Neural progenitor cell (in vitro differentiated cells): ENCODE data around the gene SUGCT. TPM values are rescaled to one million over a fixed set of nuclear protein-coding genes. Genes with fewer than 3 reads are reported as not detected.

Experiments
- DNase-seq: peaks from one replicate; pipeline ENCODE4 v3.0.0-alpha.2; 2016; ENCODE audit warnings: low spot score
- H2AFZ ChIP-seq: fragments of 200-600 bp; sonication (generic); replicated peaks from 2 replicates; pipeline ENCODE4 v1.6.1; 2016; ENCODE audit warnings: antibody characterized with exemption
- H3F3A ChIP-seq: fragments of 200-600 bp; sonication (generic); 2 replicates; pipeline ENCODE4 v1.6.1; 2016; ENCODE audit warnings: antibody characterized with exemption, low read depth
- H3K27ac ChIP-seq: fragments of 200-600 bp; sonication (generic); 2 replicates; pipeline ENCODE4 v1.5.1; 2016; ENCODE audit warnings: mild to moderate bottlenecking
- H3K27me3 ChIP-seq: fragments of 200-600 bp; sonication (generic); 2 replicates; pipeline ENCODE4 v1.6.1; 2016; ENCODE audit warnings: mild to moderate bottlenecking, moderate library complexity
- H3K36me3 ChIP-seq: fragments of 200-600 bp; sonication (generic); 2 replicates; pipeline ENCODE4 v1.5.1; 2016
- H3K4me1 ChIP-seq: fragments of 200-600 bp; sonication (generic); 2 replicates; pipeline ENCODE4 v1.6.1; 2016; ENCODE audit warnings: mixed run types
- H3K4me2 ChIP-seq: fragments of 200-600 bp; sonication (generic); 2 replicates; pipeline ENCODE4 v1.6.1; 2016
- H3K4me3 ChIP-seq: fragments of 200-600 bp; sonication (generic); 2 replicates; pipeline ENCODE4 v1.5.1; 2016
- H3K79me2 ChIP-seq: fragments of 200-600 bp; sonication (generic); 2 replicates; pipeline ENCODE4 v1.6.1; 2016; ENCODE audit warnings: low read depth
- H3K9ac ChIP-seq: fragments of 200-600 bp; sonication (generic); 2 replicates; pipeline ENCODE4 v1.6.1; 2016
- H3K9me3 ChIP-seq: fragments of 200-600 bp; sonication (generic); 2 replicates; pipeline ENCODE4 v1.5.1; 2016; ENCODE audit warnings: low read depth
- H4K20me1 ChIP-seq: fragments of 200-600 bp; sonication (generic); 2 replicates; pipeline ENCODE4 v1.6.1; 2016; ENCODE audit warnings: low read depth
- H3K27ac Mint-ChIP-seq: 3 replicates; pipeline ENCODE4 v1.8.0; 2021; ENCODE audit warnings: mixed read lengths
- H3K27me3 Mint-ChIP-seq: 2 replicates; pipeline ENCODE4 v1.8.0; 2022; ENCODE audit warnings: low read depth, mild to moderate bottlenecking, inconsistent platforms, moderate library complexity, mixed read lengths; ENCODE audit not compliant: insufficient read depth
- H3K36me3 Mint-ChIP-seq: 3 replicates; pipeline ENCODE4 v1.8.0; 2021; ENCODE audit warnings: mixed read lengths
- H3K4me1 Mint-ChIP-seq: 3 replicates; pipeline ENCODE4 v1.8.0; 2021; ENCODE audit warnings: mixed read lengths
- H3K4me3 Mint-ChIP-seq: 3 replicates; pipeline ENCODE4 v1.8.0; 2021; ENCODE audit warnings: mild to moderate bottlenecking, moderate library complexity, mixed read lengths
- H3K9me3 Mint-ChIP-seq: 3 replicates; pipeline ENCODE4 v1.8.0; 2020; ENCODE audit warnings: mixed read lengths
- EZH2 ChIP-seq: fragments of 200-600 bp; sonication (generic); IDR thresholded peaks from 2 replicates; pipeline ENCODE4 v1.6.1; 2017; ENCODE audit warnings: antibody characterized with exemption, mild to moderate bottlenecking, moderate library complexity
- EZH2phosphoT487 ChIP-seq: fragments of 200-600 bp; sonication (generic); IDR thresholded peaks from 2 replicates; pipeline ENCODE4 v1.6.1; 2017; ENCODE audit warnings: antibody characterized with exemption
- total RNA-seq: library from RNA; depleted of rRNA; stranded (reverse); fragments of >200 nt; gene quantifications from 2 replicates; pipeline ENCODE4 v1.2.3, GENCODE V29; 2015; ENCODE audit warnings: low replicate concordance
- TF ChIP-seq, protein P1 (sequence below): fragments of 200-600 bp; sonication (generic); IDR thresholded peaks from 2 replicates; pipeline ENCODE4 v1.5.1; 2017; ENCODE audit warnings: antibody characterized with exemption, mild to moderate bottlenecking

The SUGCT gene
- total RNA-seq, 1 donor from 2014 or later, result 10.1 TPM

DNA sequence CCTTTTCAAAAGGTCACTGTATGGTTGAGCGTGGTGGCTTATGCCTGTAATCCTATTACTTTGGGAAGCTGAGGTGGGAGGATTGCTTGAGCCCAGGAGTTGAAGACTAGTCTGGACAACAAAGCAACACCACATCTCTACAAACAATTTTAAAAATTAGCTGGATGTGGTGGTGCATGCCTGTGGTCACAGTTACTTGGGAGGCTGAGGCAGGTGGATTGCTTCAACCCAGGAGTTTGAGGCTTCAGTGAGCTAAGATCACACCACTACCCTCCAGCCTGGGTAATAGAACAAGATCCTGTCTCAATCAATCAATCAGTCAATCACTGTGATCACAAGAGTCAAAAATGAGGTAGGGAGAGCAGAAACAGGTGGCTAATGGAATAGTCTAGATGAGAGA is 97.0 kb downstream of the SUGCT start:
- H3K9me3 ChIP-seq, result no peaks in the 10 kb centered on the region

DNA sequence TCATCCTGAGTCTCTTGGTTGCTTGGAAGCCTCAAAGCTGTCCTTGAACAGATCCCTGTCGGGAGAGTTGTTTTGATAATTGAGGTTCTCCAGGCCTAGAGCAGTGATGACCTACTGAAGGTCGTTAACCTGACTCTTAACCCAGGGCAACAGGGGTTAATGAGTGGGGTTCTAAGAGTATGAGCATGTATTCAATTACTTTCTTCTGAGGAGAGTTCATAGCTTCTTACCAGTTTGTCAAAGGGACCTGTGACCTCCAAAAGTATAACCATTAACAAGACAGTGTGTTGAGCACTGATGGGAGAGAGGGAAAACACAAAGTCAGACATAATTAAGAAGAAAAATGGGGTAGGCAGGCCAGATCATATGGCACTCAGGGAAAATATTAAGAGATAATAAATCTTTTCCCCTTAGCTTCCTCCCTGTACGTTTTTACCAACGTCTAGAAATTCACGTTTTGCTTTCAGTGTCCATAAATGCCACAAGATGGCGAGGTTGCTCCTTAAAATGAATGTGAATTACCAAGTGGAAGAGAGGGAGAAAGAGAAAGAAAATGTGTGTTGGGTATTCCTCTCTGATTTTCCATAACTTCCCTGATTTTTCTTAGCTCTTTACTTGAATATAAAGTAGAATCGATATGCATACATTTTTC is 97.6 kb downstream of the SUGCT start:
- no peak overlapping the region for H2AFZ ChIP-seq
- no peak overlapping the region for H3K9ac ChIP-seq
- H3K27me3 ChIP-seq, result no peaks in the 10 kb centered on the region
- no peak overlapping the region for H3K4me3 ChIP-seq
- Mint-ChIP-seq H3K36me3 (no peaks in the 10 kb centered on the region), H3K4me3 (no peak overlapping the region), H3K27me3 (peaks cover 2% of the 10 kb centered on the region), H3K27ac (no peak overlapping the region), H3K4me1 (no peaks in the 10 kb centered on the region), H3K9me3 (no peaks in the 10 kb centered on the region)
- no peak overlapping the region for H3K27ac ChIP-seq
- H3K9me3 ChIP-seq, result no peaks in the 10 kb centered on the region
- no peaks in the 10 kb centered on the region for H3K36me3 ChIP-seq
- no peaks in the 10 kb centered on the region for H3K79me2 ChIP-seq
- TF ChIP-seq, protein P1, sequence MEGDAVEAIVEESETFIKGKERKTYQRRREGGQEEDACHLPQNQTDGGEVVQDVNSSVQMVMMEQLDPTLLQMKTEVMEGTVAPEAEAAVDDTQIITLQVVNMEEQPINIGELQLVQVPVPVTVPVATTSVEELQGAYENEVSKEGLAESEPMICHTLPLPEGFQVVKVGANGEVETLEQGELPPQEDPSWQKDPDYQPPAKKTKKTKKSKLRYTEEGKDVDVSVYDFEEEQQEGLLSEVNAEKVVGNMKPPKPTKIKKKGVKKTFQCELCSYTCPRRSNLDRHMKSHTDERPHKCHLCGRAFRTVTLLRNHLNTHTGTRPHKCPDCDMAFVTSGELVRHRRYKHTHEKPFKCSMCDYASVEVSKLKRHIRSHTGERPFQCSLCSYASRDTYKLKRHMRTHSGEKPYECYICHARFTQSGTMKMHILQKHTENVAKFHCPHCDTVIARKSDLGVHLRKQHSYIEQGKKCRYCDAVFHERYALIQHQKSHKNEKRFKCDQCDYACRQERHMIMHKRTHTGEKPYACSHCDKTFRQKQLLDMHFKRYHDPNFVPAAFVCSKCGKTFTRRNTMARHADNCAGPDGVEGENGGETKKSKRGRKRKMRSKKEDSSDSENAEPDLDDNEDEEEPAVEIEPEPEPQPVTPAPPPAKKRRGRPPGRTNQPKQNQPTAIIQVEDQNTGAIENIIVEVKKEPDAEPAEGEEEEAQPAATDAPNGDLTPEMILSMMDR, result peak; percentile 67
- no peak for TF ChIP-seq EZH2
- H4K20me1 ChIP-seq, result no peaks in the 10 kb centered on the region
- no peaks in the 10 kb centered on the region for H3K4me1 ChIP-seq
- no peak overlapping the region for H3K4me2 ChIP-seq
- no peaks in the 10 kb centered on the region for H3F3A ChIP-seq
- peak; percentile 56 for DNase-seq

More for the DNA sequence above, 97.0 kb downstream of the SUGCT start:
- Histone ChIP-seq H4K20me1 (no peaks in the 10 kb centered on the region), H3K27ac (no peak overlapping the region), H3K4me3 (no peak overlapping the region), H3K9ac (no peak overlapping the region), H3K36me3 (no peaks in the 10 kb centered on the region), H3K4me1 (no peaks in the 10 kb centered on the region), H3K27me3 (no peaks in the 10 kb centered on the region), H3K79me2 (no peaks in the 10 kb centered on the region), H3K4me2 (no peak overlapping the region), H3F3A (no peaks in the 10 kb centered on the region), H2AFZ (no peak overlapping the region)
- Mint-ChIP-seq H3K27ac (no peak overlapping the region), H3K4me3 (no peak overlapping the region), H3K4me1 (no peaks in the 10 kb centered on the region), H3K9me3 (no peaks in the 10 kb centered on the region), H3K27me3 (no peaks in the 10 kb centered on the region), H3K36me3 (no peaks in the 10 kb centered on the region)
- DNase-seq, result no peak
- TF ChIP-seq, protein P1, result no peak

DNA sequence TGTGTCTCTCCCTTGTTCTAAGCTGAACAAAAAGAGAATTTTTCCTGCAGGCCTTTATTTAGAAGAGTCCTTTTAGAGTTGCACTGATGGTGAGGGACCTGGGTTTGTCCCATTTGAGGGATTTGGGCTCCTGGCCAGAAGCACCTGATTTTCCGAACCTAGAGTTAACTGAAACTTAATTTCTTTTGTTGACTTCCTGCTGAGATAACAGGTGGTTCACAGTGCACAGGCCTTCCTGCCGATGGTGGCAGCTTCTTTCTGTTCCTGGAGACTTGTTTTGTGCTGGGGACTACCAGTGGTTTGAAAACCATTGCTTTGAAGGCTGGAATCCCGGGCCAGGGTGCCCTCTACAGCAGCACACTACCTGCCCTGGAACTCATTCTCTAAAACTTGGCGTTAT is 99.2 kb downstream of the SUGCT start:
- Histone ChIP-seq H3K27ac (no peak overlapping the region), H3K79me2 (no peaks in the 10 kb centered on the region), H3K9me3 (no peaks in the 10 kb centered on the region), H2AFZ (no peak overlapping the region), H3K4me2 (no peak overlapping the region), H3K9ac (no peak overlapping the region), H3K36me3 (no peaks in the 10 kb centered on the region), H4K20me1 (no peaks in the 10 kb centered on the region), H3K4me1 (no peaks in the 10 kb centered on the region), H3K27me3 (no peaks in the 10 kb centered on the region), H3F3A (no peaks in the 10 kb centered on the region), H3K4me3 (no peak overlapping the region)
- Mint-ChIP-seq H3K27ac (no peak overlapping the region), H3K4me3 (no peak overlapping the region), H3K36me3 (no peaks in the 10 kb centered on the region), H3K9me3 (no peaks in the 10 kb centered on the region), H3K4me1 (no peaks in the 10 kb centered on the region), H3K27me3 (peaks cover 2% of the 10 kb centered on the region)
- DNase-seq, result no peak
- no peak for TF ChIP-seq EZH2
- TF ChIP-seq, protein P1, result no peak
- no peak for TF ChIP-seq EZH2phosphoT487
